ENCODE measurements around the gene DDIT4. TPM values are rescaled to one million over a fixed set of nuclear protein-coding genes. Genes with fewer than 3 reads are reported as not detected.
A peak's percentile ranks its signal among the peaks of the same experiment; 100 is the strongest.

Gene DDIT4
- polyA plus RNA-seq, 1 experiment, result 174 TPM

DNA sequence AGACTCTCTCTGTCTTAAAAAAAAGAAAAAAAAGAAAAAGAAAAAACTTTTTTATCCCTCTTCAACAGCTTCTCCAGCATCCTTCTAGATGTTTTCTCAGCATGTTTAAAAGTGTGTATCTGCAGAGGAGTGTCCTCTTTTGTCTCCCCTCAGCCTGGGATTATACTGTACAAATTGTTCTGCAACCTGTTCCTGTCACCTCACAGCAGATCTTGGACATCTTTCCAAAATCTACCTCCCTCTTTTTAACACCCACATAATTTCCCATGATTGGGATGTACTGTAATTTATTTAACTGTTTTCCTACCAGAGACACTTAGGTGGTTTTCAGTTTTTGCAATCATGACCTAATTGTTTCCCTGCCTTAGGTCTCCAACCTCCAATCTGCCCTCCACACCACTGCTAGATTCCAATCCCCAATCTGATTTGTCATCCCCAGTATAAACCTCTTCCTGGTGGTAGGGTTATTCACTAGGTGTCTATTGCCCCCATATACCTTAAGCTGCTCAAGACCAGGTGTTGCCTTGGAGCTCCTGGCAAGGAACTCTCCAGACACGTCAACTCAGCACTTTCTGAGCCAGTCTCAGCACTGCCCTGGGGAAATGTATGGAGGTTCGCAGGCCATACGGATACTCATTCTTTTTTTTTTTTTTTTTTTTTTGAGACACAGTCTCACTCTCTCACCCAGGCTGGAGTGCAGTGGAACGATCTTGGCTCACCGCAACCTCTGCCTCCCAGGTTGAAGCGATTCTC lies 17.6 kb upstream of the DDIT4 start:
- no peak for DNase-seq (ENCODE audit: low read depth)
- H3K4me3 ChIP-seq (ENCODE audit: low read depth, low read length), result no peak overlapping the region
- TF ChIP-seq, protein P1, sequence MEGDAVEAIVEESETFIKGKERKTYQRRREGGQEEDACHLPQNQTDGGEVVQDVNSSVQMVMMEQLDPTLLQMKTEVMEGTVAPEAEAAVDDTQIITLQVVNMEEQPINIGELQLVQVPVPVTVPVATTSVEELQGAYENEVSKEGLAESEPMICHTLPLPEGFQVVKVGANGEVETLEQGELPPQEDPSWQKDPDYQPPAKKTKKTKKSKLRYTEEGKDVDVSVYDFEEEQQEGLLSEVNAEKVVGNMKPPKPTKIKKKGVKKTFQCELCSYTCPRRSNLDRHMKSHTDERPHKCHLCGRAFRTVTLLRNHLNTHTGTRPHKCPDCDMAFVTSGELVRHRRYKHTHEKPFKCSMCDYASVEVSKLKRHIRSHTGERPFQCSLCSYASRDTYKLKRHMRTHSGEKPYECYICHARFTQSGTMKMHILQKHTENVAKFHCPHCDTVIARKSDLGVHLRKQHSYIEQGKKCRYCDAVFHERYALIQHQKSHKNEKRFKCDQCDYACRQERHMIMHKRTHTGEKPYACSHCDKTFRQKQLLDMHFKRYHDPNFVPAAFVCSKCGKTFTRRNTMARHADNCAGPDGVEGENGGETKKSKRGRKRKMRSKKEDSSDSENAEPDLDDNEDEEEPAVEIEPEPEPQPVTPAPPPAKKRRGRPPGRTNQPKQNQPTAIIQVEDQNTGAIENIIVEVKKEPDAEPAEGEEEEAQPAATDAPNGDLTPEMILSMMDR (IDR thresholded peaks at IDR 0.05; ENCODE audit: insufficient read depth, low read depth, low read length), result no peak
- no peaks in the 10 kb centered on the region for H3K36me3 ChIP-seq (ENCODE audit: control insufficient read depth, insufficient read depth, low read length)
- CTCF ChIA-PET, result interaction anchor here (1.0 to 1.7 kb wide), 2 partner anchors 15 to 18 kb away, joined by 4 to 6 read pairs; partner anchors contain the start of gene DDIT4
- POLR2A ChIA-PET, result no interaction called here
- H3K27me3 ChIP-seq (ENCODE audit: control insufficient read depth, insufficient read depth, low read length), result no peaks in the 10 kb centered on the region

DNA sequence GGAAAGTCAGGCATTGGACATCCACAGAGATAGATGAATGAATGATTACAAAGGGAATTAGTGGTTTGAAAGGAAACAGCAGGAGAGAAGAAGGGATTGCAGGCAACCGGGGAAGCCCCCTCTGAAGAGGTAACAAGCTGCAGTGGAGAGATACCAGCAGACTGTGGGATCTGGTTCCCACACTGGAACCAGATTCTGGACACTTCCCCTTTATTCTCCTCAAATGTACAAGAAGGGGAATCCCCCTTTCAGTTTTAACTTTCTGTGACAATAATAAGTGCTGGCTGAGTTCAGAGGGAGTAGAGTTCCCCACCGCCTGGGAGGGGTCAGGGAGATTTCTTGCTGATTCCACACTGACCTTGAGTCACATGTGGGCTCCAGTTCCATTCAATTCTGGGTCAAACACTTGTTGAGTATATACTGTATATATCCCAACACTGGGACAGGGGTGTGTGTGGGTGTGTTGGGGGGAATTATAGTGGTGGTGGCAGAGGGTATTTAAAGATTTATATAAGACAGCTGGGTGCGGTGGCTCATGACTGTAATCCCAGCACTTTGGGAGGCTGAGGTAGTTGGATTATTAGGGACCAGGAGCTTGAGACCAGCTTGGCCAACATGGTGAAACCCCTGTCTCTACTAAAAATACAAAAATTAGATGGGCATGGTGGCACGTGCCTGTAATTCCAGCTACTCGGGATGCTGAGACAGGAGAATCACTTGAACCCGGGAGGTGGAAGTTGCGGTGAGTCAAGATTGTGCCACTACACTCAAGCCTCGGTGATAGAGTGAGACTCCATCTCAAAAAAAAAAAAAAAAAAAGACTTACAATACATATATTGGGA lies 16.5 kb upstream of the DDIT4 start:
- CTCF ChIA-PET, result interaction anchor here (0.5 to 1.4 kb wide), 2 partner anchors 80 to 329 kb away, joined by 3 read pairs; no protein-coding TSS in a partner anchor
- H3K27me3 ChIP-seq (ENCODE audit: control insufficient read depth, insufficient read depth, low read length), result no peaks in the 10 kb centered on the region
- TF ChIP-seq, protein P1 (IDR thresholded peaks at IDR 0.05; ENCODE audit: insufficient read depth, low read depth, low read length), result no peak
- no peaks in the 10 kb centered on the region for H3K36me3 ChIP-seq (ENCODE audit: control insufficient read depth, insufficient read depth, low read length)
- H3K4me3 ChIP-seq (ENCODE audit: low read depth, low read length), result no peak overlapping the region
- POLR2A ChIA-PET, result no interaction called here
- DNase-seq (ENCODE audit: low read depth), result no peak

DNA sequence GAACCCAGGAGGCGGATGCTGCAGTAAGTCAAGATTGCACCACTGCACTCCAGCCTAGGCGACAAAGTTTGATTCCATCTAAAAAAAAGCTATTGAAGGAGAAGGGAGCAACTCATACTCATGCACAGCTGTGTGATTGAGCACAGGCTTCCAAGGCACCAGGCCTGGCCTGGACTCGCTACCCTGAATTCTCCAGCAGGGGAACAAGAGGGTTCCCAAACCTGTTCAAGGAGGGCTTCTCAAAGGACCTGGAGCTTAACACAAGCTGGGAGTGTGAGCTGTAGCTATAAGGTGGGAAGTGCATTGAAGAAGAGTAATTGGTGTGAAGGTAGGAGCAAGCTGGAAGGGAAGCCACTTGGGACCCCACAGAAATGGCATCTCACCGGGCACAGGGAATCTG lies 15.1 kb upstream of the DDIT4 start:
- TF ChIP-seq, protein P1 (IDR thresholded peaks at IDR 0.05; ENCODE audit: insufficient read depth, low read depth, low read length), result no peak
- ChIA-PET POLR2A (interaction anchor here (0.5 kb wide), 1 partner anchor 61 kb away, joined by 16 read pairs; no protein-coding TSS in a partner anchor), CTCF (interaction anchor here (1.2 to 1.4 kb wide), 3 partner anchors 16 to 79 kb away, joined by 3 to 5 read pairs (median 4); no protein-coding TSS in a partner anchor)
- Histone ChIP-seq H3K27me3 (ENCODE audit: control insufficient read depth, insufficient read depth, low read length) (no peaks in the 10 kb centered on the region), H3K36me3 (ENCODE audit: control insufficient read depth, insufficient read depth, low read length) (no peaks in the 10 kb centered on the region), H3K4me3 (ENCODE audit: low read depth, low read length) (no peak overlapping the region)
- no peak for DNase-seq (ENCODE audit: low read depth)

DNA sequence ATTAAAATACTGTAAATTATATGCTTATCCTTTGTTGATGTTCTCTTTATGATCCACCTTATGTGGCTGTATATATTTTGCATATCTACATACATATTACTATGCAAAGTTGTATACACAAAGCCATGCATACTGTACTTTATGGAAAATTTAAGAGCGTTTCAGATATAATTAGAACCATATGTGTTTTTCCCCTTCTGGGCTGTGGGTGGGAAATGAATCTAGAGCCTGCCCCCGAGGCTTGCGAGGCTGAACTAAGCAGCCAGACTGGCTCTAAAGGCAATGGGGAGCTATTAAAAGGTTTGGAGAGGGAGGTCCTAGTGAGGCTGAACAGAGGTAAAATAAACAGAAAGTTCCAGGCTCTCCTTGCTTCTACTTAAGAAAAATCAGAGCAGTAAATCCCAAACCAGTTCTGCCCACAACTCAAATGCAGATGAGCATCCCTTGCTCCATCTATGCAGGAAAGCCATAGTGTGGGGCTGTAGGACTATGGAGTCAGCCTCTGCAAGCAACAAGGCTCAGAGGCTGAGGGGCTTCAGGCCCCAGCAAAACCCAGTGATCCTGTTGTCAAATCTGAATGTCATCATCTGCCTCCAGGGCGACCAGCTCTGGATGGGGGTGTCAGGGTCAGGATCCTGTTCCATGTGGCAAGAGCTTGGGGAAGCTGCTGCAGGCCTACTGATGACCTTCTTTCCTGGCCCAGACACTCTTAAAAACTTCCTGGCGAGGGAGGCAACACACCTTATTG lies 14.1 kb upstream of the DDIT4 start:
- H3K27me3 ChIP-seq (ENCODE audit: control insufficient read depth, insufficient read depth, low read length), result no peaks in the 10 kb centered on the region
- DNase-seq (ENCODE audit: low read depth), result peak; percentile 55
- H3K36me3 ChIP-seq (ENCODE audit: control insufficient read depth, insufficient read depth, low read length), result no peaks in the 10 kb centered on the region
- ChIA-PET CTCF (interaction anchor here (0.5 to 2.1 kb wide), 7 partner anchors 13 to 363 kb away, joined by 3 to 9 read pairs (median 4); partner anchors contain the start of gene DDIT4), POLR2A (interaction anchor here (0.6 to 1.0 kb wide), 2 partner anchors 11 to 14 kb away, joined by 6 to 9 read pairs; partner anchors contain the start of gene DDIT4)
- TF ChIP-seq, protein P1 (IDR thresholded peaks at IDR 0.05; ENCODE audit: insufficient read depth, low read depth, low read length), result no peak
- H3K4me3 ChIP-seq (ENCODE audit: low read depth, low read length), result no peak overlapping the region

Data from BJ (cell line).